Urothelium cell line (cell line): ENCODE measurements around the gene CYP2A6.
"Not testable (repeated sequence)": the region's sequence is repeated elsewhere in the genome, so short reads cannot be mapped to it uniquely, and the experiment has no call there.

ENCODE experiments used
- DNase-seq: peaks from one replicate; pipeline ENCODE4 v3.0.0; 2011; ENCODE audit warnings: low spot score, mixed read lengths
- FAIRE-seq: peaks from 2 replicates; lab custom pipeline; 2011; peaks lifted over from hg19 to GRCh38; lab: Jason Lieb, UNC

Gene CYP2A6

DNA sequence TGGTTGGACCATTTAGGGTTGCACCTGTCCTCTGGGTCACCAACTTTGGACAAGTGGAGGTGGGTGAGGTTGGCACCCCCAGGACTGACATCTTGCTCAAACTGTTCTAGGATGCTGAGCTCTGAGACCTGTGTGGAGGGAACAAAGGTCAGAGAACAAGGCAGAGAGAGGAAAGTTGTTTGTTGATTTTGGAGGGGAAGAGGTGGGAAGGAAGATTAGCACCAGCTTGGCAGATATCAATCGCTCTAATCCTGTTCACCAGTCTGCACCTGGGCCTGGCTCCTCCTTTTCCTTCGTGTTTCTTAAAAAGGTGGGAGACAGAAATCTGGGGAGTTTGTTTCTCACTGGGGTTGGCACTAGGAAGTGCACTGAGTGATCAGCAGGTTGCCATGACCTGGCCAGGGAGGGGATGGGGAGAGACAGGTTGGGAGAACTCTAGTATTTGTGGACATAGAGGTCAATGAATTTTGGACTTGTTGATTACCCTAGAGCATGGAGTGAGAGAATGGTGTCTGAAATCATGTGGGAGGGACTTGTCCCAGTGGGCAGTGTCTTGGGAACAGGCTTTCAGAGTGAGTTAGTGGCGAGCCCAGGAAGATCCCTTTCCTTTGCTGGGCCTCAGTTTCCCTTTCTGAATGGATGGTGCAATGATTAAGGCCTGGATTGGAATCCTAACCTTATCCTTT lies 2.4 kb upstream of the CYP2A6 start:
- not testable (repeated sequence) for DNase-seq, FAIRE-seq

DNA sequence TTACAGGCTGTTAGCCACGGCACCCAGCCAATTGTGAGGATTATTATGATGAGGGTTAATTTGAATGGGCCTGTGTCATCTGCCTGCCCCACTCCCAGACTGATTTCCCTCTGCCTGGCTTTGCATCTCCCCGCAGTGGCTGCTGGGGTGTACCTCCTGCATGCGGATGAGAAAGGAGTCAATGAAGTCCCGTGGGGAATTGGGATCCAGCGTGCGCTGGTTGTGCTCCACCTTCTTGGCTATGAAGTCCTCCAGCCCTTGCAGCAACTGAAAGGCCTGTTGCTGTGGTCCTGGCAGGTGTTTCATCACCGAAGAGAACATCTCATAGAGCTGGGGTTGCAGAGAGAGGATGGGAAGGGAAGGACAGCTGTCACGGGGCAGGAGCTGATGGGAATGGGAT lies 3.5 kb downstream of the CYP2A6 start:
- not testable (repeated sequence) for DNase-seq, FAIRE-seq

DNA sequence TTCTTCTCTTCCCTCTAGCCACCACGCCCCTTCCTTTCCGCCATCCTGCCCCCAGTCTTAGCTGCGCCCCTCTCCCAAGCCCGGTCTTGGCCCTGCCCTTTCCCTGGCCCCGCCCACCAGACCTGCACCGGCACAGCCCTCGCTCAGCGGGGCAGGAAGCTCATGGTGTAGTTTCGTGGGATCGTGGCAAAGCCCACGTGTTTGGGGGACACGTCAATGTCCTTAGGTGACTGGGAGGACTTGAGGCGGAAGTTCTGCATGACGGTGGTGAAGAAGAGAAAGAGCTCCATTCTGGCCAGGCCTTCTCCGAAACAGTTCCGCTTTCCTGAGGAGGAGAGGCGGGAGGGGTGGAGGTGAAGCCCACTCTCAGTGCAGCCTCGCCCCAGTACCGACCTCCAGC lies 6.6 kb downstream of the CYP2A6 start:
- not testable (repeated sequence) for DNase-seq, FAIRE-seq

DNA sequence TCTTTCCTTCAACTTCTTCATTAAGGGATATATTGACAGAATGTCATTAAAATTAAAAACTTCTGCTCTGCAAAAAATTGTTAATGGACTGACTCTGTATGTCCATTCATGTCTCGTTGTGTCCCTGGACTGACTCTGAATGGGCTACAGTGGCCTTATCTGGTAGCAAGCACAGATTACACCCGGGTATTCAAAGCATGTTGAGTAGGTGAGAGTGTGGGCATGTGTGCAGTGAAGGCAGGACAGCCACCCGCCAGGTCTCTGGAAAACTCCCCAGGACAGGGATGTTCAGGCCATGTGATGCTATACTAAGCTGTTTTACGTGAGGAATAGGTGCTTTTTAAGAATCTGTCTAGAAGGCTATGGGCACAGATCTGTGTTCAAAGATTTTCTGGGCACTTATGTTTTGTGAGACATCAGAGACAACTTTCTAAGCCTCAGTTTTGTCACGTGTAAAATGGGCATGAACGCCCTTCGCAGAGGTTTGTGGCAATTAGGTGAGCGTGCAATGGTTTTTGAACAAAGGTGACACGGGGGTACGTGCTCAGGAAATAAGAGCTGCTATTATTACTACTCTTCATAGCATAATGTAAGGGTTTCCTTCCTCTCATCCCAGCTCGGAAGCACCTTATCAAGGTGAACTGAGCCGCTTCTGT lies 7.1 kb downstream of the CYP2A6 start:
- FAIRE-seq, DNase-seq: not testable (repeated sequence)

DNA sequence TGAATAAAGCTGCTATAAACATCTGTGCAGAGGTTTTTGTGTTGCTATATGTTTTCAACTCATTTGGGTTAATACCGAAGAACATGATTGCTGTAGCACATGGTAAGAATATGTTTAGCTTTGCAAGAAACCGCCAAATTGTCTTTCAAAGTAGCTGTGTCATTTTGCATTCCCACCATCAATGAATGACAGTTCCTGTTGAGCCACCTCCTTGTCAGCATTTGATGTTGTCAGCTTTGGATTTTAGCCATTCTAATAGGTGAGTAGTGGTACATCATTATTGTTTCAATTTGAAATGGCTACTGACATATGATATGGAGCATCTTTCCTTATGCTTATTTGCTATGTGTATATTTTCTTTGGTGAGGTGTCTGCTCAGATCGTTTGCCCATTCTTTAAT lies 8.2 kb downstream of the CYP2A6 start:
- FAIRE-seq, DNase-seq: not testable (repeated sequence)

DNA sequence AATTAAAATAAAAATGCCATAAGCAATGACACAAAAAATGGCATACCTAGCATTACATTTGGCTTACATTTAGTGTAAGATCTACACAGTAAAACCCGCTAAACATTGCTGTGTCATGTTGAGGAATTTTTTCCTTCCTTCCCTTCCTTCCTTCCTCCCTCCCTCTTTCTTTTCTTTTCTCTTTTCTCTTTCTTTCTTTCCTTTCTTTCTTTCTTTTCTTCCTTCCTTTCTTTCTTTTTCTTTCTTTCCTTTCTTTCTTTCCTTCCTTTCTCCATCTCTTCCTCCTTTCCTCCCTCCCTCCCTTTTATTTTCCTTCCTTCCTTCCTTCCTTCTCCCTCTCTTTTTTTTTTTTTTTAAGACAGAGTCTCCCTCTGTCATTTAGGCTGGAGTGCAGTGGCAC lies 11.8 kb downstream of the CYP2A6 start:
- not testable (repeated sequence) for FAIRE-seq

DNA sequence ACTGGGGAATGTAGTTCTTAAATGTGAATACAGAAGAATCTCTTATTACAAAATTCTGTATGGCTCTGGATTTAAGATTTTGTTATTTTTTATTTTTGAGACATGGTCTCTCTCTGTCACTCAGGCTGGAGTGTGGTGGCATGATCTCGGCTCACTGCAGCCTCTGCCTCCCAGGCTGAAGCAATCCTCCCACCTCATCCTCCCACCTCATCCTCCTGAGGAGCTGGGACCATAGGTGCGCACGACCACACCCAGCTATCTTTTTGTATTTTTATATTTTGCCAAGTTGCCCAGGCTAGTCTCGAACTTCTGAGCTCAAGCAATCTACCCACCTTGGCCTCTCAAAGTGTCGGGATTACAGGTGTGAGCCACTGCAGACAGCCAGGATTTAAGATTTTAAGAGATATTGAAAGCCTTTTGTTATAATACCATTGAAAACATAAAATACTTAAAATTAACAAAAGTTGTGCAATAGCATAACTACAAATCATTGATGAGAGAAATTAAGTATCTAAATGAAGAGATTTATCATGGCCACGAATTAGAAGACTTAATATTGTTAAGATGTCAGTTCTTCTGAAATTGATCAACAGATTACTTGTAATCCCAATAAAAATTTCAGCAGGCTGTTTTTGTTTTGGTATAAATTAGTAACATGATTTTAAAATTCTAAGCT lies 13.4 kb downstream of the CYP2A6 start:
- DNase-seq (no peak), FAIRE-seq (no peak)

More for the DNA sequence above, 11.8 kb downstream of the CYP2A6 start:
- DNase-seq = not testable (repeated sequence)

DNA sequence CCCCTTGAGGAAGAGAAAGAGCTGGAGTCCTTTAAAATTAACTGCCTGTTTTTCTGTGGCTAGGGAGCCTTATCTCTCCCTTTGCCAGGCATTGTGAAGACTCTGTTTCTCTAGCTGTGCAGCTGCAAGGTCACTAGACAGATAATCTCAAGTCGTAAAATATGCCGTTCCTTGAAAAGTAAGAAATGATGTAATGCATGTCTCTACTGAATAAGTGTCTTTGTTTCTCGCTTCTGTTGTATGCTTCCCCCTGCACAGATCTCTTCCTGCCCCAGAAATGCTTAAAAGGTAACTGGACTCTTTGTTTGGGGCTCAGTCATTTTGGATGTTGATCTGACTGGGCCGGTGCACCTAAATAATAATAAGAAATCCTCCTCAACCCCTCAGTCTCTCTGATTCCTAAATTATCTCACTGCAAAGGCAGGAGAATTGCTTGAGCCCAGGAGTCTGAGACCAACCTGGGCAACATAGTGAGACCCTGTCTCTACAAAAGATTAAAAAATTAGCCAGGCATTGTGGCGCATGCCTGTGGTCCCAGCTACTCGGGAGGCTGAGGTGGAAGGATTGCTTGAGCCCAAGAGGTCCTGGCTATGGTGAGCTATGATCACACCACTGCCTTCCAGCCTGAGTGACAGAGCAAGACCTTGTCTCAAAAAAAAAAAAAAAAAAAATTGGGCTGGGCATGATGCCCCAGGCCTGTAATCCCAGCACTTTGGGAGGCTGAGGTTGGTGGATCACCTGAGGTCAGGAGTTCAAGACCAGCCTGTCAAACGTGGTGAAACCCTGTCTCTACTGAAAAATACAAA lies 16.3 kb downstream of the CYP2A6 start:
- DNase-seq (peak; percentile 16), FAIRE-seq (peak; percentile 63)

DNA sequence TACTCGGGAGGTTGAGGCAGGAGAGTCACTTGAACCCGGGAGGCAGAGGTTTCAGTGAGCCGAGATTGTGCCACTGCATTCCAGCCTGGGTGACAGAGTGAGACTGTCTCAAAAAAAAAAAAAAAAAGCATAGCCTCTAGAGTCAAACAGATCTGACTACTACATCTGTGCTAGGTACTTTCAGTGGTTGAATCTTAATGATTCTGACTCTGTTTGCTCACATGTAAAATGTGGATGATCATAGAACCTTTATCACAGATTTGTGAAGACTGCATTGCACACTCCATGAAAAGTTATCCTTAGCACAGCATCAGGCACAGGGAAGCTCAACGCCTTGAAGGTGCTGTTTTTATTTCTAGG lies 17.8 kb downstream of the CYP2A6 start:
- FAIRE-seq, DNase-seq: not testable (repeated sequence)

DNA sequence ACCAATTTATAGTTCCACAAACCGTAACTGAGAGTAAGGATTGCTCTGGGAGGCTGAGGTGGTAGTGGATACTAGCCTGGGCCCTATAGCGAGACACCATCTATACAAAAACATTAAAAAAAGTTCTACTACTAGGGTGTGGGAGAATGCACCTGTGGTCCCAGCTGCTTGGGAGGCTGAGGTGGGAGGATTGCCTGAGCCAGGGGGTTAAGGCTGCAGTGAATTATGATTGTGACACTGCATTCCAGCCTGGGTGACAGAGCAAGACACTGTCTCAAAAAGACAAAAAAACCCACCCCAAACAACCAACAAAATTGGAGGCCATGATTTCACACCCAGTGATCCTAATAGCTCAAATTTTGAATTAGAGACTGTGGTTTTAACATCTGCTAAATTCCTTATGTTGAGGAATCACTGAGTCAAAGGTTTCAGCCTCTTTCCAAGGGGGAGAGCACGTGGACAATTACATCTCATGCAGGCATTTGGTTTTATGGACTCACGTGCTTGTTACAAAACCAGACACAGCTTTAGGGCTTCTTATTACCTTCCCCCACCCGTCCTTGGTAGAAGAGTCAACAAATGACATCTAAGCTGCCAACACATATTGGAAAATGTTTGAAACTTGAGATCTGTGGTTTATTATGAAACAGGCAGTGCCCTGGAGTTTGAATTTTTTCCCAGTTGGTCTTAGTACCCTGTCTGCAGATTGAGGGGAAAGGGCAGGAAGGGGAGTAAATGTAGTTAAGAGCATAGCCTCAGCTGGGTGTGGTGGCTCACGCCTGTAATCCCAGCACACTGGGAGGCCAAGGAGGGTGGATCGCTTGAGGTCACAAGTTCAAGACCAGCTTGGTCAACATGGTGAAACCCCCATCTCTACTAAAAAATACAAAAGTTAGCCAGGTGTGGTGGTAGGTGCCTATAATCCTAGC lies 18.5 kb downstream of the CYP2A6 start:
- DNase-seq (peak; percentile 70), FAIRE-seq (no peak)

DNA sequence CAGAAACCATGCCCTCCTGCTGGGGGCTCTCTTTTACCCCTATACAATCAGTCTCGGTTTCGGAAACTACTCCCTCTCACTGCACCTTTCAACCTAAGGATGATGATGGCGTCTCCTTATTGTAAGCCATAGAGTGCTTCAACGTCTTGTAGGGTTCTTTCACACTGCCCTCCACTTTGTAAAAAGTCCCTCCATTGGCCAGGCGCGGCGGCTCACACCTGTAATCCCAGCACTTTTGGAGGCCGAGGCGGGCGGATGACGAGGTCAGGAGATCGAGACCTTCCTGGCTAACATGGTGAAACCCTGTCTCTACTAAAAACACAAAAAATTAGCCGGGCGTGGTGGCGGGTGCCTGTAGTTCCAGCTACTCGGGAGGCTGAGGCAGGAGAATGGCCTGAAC lies 19.5 kb downstream of the CYP2A6 start:
- FAIRE-seq, DNase-seq: not testable (repeated sequence)

DNA sequence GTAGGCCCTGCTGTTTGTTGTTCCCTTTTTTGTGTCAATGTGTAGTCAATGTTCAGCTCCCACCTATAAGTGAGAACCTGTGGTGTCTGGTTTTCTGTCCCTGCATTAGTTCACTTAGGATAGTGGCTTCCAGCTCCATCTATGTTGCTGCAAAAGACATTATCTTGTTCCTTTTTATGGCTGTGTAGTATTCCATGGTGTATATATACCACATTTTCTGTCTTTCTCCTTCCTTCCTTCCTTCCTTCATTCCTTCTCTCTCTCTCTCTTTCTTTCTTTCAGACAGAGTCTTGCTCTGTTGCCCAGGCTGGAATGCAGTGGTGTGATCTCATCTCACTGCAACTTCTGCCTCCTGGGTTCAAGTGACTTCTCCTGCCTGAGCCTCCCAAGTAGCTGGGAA lies 21.0 kb downstream of the CYP2A6 start:
- no peak for DNase-seq
- FAIRE-seq = no peak

DNA sequence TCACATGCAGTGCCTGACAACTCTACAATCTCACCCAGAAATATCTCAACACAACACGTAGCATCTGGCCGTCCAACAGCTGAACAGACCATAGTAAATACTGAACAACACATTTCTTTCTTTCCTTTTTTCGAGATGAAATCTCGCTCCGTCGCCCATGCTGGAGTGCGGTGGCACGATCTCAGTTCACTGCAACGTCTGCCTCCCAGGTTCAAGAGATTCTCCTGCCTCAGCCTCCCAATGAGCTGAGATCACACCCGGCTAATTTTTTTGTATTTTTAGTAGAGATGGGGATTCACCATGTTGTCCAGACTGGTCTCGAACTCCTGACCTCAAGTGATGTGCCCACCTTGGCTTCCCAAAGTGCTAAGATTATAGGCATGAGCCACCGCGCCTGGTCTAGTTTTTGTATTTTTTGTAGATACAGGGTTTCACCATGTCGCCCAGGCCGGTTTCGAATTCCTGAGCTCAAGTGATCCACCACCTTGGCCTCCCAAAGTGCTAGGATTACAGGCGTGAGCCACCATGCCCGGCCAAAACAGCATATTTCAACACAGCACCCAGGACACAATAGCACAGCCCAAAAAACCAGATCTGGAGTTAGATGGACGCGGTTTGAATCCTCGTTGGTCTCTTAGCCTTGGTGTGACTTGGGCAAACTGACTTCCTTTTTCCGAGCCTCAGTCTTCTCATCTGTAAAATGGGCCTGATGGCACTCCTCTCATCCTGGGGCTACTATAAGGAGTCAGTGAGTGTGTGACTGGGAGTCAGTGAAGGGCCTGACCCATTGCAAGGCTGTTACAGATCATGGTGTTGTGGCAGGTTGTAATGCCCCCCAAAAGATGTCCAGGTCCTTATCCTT lies 22.6 kb downstream of the CYP2A6 start:
- FAIRE-seq (no peak), DNase-seq (no peak)

DNA sequence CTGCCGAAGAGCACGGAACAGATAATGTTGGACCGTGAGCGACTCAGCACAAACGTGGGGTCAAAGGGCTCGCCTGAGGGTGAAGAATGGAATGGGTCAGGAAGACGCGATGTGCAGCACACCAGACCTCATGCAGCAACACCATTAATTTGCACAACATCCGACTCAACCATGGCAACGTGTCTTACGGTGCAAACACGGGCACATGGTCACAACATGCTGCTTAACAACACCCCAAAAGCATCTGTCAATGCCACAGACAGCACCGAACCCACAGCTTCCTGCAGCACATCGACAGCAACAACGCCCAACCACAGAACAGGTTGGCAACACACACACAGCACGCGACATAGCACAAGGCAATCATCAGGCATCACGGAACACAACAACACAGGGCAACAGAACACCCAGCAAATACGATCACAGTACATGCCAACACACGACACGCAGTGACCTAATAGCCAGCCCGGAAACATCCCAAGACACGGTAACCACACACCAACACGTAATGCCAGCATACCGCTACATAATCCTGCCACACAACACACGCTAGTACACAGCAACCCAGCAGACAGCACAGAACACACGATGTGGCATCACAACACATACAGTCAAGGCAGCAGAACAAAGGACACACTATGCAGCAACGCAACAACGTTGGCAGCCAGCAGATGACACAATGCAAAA lies 23.4 kb downstream of the CYP2A6 start:
- DNase-seq = not testable (repeated sequence)
- FAIRE-seq = peak; percentile 95

DNA sequence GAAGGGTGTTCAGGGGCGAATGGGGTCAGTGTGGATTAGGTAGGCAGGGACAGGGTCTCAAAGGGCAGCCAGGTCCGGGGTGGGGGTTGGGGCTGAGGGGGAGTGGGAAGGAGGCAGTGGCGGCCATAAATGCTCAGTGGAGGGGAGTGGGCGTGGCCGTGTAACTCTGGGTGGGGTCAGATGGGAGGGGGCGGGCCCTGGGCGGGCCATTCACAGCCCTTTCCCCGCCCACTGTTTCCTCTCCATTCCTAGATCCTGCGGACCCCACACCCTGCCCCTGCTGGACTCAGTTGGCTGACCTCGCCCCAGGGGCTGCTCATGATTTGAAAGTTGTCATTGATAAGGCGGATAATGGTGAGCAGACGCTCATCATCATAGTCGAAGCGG lies 23.9 kb downstream of the CYP2A6 start:
- FAIRE-seq = not testable (repeated sequence)

DNA sequence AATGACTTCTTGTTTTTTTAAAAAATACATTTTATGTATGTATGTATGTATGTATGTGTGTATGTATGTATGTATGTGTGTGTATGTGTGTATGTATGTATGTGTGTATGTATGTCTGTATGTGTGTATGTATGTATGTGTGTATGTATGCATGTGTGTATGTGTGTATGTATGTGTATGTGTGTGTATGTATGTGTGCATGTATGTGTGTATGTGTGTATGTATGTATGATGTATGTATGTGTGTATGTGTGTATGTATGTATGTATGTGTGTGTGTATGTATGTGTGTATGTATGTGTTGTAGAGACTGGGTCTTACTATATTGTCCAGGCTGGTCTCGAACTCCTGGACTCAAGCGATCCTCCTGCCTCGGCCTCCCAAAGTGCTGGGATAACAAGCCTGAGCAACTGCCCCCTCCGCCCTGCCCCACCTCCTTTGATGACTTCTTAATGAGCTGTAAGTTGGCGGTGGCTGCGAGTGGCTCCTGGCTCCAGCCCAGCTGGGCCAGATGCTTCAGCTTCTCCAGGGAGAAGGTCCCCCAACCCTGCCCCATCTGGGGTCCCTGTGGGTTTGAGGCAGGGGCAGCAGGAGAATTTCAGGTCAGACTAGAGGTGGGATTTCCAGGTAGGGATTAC lies 24.7 kb downstream of the CYP2A6 start:
- not testable (repeated sequence) for DNase-seq
- FAIRE-seq = peak; percentile 13

More for the DNA sequence above, 23.9 kb downstream of the CYP2A6 start:
- not testable (repeated sequence) for DNase-seq

DNA sequence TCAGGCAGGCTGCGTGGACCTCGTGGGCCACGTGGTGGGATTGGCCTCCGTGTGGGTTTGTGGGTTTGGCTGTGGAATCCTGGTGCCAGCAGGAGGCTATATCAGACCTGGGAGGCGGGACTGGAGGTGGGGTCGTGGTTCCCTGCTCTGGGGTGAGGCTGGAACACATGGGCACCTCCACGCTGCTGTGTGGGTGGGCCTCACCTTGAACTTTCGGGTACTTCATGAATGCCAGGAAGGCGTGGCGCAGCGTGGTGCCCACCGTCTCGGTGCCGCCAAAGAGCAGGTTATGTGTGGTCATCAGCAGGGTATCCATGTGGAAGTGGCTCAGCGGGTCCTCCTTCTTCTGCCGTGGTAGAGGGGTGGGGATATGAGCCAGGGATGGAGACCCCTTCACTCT lies 25.3 kb downstream of the CYP2A6 start:
- not testable (repeated sequence) for FAIRE-seq

More for the DNA sequence above, 25.3 kb downstream of the CYP2A6 start:
- not testable (repeated sequence) for DNase-seq
